Esophagus muscularis mucosa (tissue), 3 donors: ENCODE measurements around the gene DNM3.

Source experiments
- CTCF ChIP-seq, 3 experiments: fragments of 200-600 bp in 2 of 3; fragments of 450-650 bp in 1 of 3; sonication (generic) in 2 of 3; IDR thresholded peaks; one replicate each; pipeline ENCODE4 v1.5.1; 2017 to 2019; ENCODE audit warnings: antibody characterized with exemption in 3 of 3, mild to moderate bottlenecking in 2 of 3, moderate library complexity in 1 of 3
- POLR2A ChIP-seq: fragments of 450-650 bp; IDR thresholded peaks from one replicate; pipeline ENCODE4 v1.6.1; 2017; ENCODE audit warnings: antibody characterized with exemption, moderate library complexity, mild to moderate bottlenecking, low read depth

- TF ChIP-seq CTCF (IDR thresholded peaks at IDR 0.05) (peak in 1 of 3 experiments; percentile 14), POLR2A (no peak)
These were observed 87.8 kb downstream of the DNM3 start for GRCh38 chr1:171929121-171929520.
